ENCODE results near the gene SNW1. TPM values are rescaled to one million over a fixed set of nuclear protein-coding genes. Genes with fewer than 3 reads are reported as not detected.
"Not testable (repeated sequence)": the region's sequence is repeated elsewhere in the genome, so short reads cannot be mapped to it uniquely, and the experiment has no call there.

Gene SNW1
- total RNA-seq, 1 experiment from 2014 or later: 67.5 TPM

GRCh38 chr14:77790566-77791224 lies 29.7 kb upstream of the SNW1 start:
- intact Hi-C loops (cut with micrococcal nuclease): no loop called here
- BruUV-seq (replicated peaks): no TSS peak
- H3K79me2 ChIP-seq (ENCODE audit: low read length): no peaks in the 10 kb centered on the region
- no peak overlapping the region for H3K9ac ChIP-seq (ENCODE audit: low read length)
- no peaks in the 10 kb centered on the region for H3K9me3 ChIP-seq (ENCODE audit: low read length)
- no peaks in the 10 kb centered on the region for H3K9me2 ChIP-seq (replicated peaks; ENCODE audit: low read length)
- no peak overlapping the region for H2AFZ ChIP-seq (ENCODE audit: low read length)
- H3K4me1 ChIP-seq (ENCODE audit: insufficient read depth, low read length): peaks cover 12% of the 10 kb centered on the region
- ATAC-seq (no peak), DNase-seq (no peak)
- H3K36me3 ChIP-seq (ENCODE audit: low read depth, low read length): no peaks in the 10 kb centered on the region
- no peaks in the 10 kb centered on the region for H3F3A ChIP-seq (ENCODE audit: low read length, unreplicated experiment)
- no peak overlapping the region for H3K4me3 ChIP-seq (ENCODE audit: low read length)
- no peaks in the 10 kb centered on the region for H3K27me3 ChIP-seq (ENCODE audit: low read length)
- H4K20me1 ChIP-seq (ENCODE audit: low read length): no peaks in the 10 kb centered on the region
- ChIA-PET POLR2A (ENCODE audit: unreplicated experiment) (no interaction called here), CTCF (no interaction called here)
- H3K4me2 ChIP-seq (ENCODE audit: low read length): no peak overlapping the region
- H3K27ac ChIP-seq (ENCODE audit: low read length): no peak overlapping the region
- no peak for TF ChIP-seq EZH2 (IDR thresholded peaks at IDR 0.05; ENCODE audit: low read length, unreplicated experiment)
- no peak for TF ChIP-seq EZH2phosphoT487 (IDR thresholded peaks at IDR 0.05; ENCODE audit: borderline replicate concordance, low read length)
- TF ChIP-seq, protein P1, sequence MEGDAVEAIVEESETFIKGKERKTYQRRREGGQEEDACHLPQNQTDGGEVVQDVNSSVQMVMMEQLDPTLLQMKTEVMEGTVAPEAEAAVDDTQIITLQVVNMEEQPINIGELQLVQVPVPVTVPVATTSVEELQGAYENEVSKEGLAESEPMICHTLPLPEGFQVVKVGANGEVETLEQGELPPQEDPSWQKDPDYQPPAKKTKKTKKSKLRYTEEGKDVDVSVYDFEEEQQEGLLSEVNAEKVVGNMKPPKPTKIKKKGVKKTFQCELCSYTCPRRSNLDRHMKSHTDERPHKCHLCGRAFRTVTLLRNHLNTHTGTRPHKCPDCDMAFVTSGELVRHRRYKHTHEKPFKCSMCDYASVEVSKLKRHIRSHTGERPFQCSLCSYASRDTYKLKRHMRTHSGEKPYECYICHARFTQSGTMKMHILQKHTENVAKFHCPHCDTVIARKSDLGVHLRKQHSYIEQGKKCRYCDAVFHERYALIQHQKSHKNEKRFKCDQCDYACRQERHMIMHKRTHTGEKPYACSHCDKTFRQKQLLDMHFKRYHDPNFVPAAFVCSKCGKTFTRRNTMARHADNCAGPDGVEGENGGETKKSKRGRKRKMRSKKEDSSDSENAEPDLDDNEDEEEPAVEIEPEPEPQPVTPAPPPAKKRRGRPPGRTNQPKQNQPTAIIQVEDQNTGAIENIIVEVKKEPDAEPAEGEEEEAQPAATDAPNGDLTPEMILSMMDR (conservative IDR thresholded peaks at IDR 0.05; ENCODE audit: low read depth, low read length): no peak

- no TSS peak for BruUV-seq (replicated peaks)
- POLR2A ChIA-PET (ENCODE audit: unreplicated experiment): no interaction called here
- intact Hi-C loops (cut with micrococcal nuclease): no loop called here
- Histone ChIP-seq H3F3A (ENCODE audit: low read length, unreplicated experiment) (no peaks in the 10 kb centered on the region), H3K79me2 (ENCODE audit: low read length) (no peaks in the 10 kb centered on the region), H3K9me2 (replicated peaks; ENCODE audit: low read length) (no peaks in the 10 kb centered on the region), H3K9me3 (ENCODE audit: low read length) (no peaks in the 10 kb centered on the region), H4K20me1 (ENCODE audit: low read length) (no peaks in the 10 kb centered on the region), H3K9ac (ENCODE audit: low read length) (no peak overlapping the region), H2AFZ (ENCODE audit: low read length) (no peak overlapping the region), H3K27me3 (ENCODE audit: low read length) (no peaks in the 10 kb centered on the region), H3K36me3 (ENCODE audit: low read depth, low read length) (no peaks in the 10 kb centered on the region), H3K4me3 (ENCODE audit: low read length) (no peak overlapping the region), H3K4me2 (ENCODE audit: low read length) (no peak overlapping the region), H3K4me1 (ENCODE audit: insufficient read depth, low read length) (peaks cover 3% of the 10 kb centered on the region; the same call in 1 of the 2 replicates), H3K27ac (ENCODE audit: low read length) (no peak overlapping the region)
- TF ChIP-seq EZH2phosphoT487 (IDR thresholded peaks at IDR 0.05; ENCODE audit: borderline replicate concordance, low read length) (no peak), EZH2 (IDR thresholded peaks at IDR 0.05; ENCODE audit: low read length, unreplicated experiment) (no peak)
- TF ChIP-seq, protein P1 (conservative IDR thresholded peaks at IDR 0.05; ENCODE audit: low read depth, low read length): no peak
- CTCF ChIA-PET: no interaction called here
- no peak for DNase-seq
- no peak for ATAC-seq
These were observed 25.2 kb upstream of the SNW1 start for GRCh38 chr14:77786148-77786547.

- ATAC-seq: no peak
- no peak overlapping the region for H3K4me2 ChIP-seq (ENCODE audit: low read length)
- no peak for DNase-seq
- H3K27me3 ChIP-seq (ENCODE audit: low read length): no peaks in the 10 kb centered on the region
- ChIA-PET POLR2A (ENCODE audit: unreplicated experiment) (no interaction called here), CTCF (no interaction called here)
- H2AFZ ChIP-seq (ENCODE audit: low read length): no peak overlapping the region
- H3K4me3 ChIP-seq (ENCODE audit: low read length): no peak overlapping the region
- no peaks in the 10 kb centered on the region for H3K4me1 ChIP-seq (ENCODE audit: insufficient read depth, low read length)
- H4K20me1 ChIP-seq (ENCODE audit: low read length): no peaks in the 10 kb centered on the region
- H3K36me3 ChIP-seq (ENCODE audit: low read depth, low read length): no peaks in the 10 kb centered on the region
- H3K79me2 ChIP-seq (ENCODE audit: low read length): no peaks in the 10 kb centered on the region
- no peaks in the 10 kb centered on the region for H3K9me2 ChIP-seq (replicated peaks; ENCODE audit: low read length)
- no peak overlapping the region for H3K9ac ChIP-seq (ENCODE audit: low read length)
- H3K9me3 ChIP-seq (ENCODE audit: low read length): no peaks in the 10 kb centered on the region
- H3K27ac ChIP-seq (ENCODE audit: low read length): no peak overlapping the region
- BruUV-seq (replicated peaks): no TSS peak
- H3F3A ChIP-seq (ENCODE audit: low read length, unreplicated experiment): no peaks in the 10 kb centered on the region
- intact Hi-C loops (cut with micrococcal nuclease): no loop called here
- TF ChIP-seq, protein P1 (conservative IDR thresholded peaks at IDR 0.05; ENCODE audit: low read depth, low read length): no peak
- no peak for TF ChIP-seq EZH2phosphoT487 (IDR thresholded peaks at IDR 0.05; ENCODE audit: borderline replicate concordance, low read length)
- TF ChIP-seq EZH2 (IDR thresholded peaks at IDR 0.05; ENCODE audit: low read length, unreplicated experiment): no peak
These were observed 21.2 kb upstream of the SNW1 start for GRCh38 chr14:77782202-77782601.

DNA sequence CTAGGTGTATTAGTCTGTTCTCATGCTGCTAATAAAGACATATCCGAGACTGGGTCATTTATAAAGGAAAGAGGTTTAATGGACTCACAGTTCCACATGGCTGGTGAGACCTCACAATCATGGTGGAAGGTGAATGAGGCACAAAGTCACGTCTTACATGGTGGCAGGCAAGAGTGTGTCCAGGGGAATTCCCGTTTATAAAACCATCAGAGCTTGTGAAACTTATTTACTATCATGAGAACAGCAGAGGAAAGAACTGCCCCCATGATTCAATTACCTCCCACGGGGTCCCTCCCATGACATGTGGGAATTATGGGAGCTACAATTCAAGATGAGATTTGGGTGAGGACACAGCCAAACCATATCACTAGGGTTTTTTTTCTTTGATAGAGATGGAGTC lies 13.0 kb upstream of the SNW1 start:
- H4K20me1 ChIP-seq (ENCODE audit: low read length); POLR2A ChIA-PET (ENCODE audit: unreplicated experiment); H3K79me2 ChIP-seq (ENCODE audit: low read length); H3K36me3 ChIP-seq (ENCODE audit: low read depth, low read length); H3K9ac ChIP-seq (ENCODE audit: low read length); H3K9me2 ChIP-seq (replicated peaks; ENCODE audit: low read length); H2AFZ ChIP-seq (ENCODE audit: low read length); BruUV-seq (replicated peaks); DNase-seq; intact Hi-C loops (cut with micrococcal nuclease); H3K27me3 ChIP-seq (ENCODE audit: low read length); H3F3A ChIP-seq (ENCODE audit: low read length, unreplicated experiment); H3K4me1 ChIP-seq (ENCODE audit: insufficient read depth, low read length); CTCF ChIA-PET; H3K4me3 ChIP-seq (ENCODE audit: low read length); H3K4me2 ChIP-seq (ENCODE audit: low read length); H3K27ac ChIP-seq (ENCODE audit: low read length); ATAC-seq; H3K9me3 ChIP-seq (ENCODE audit: low read length): not testable (repeated sequence)
